ENCODE measurements around the gene PTPRD.

Gene PTPRD

GRCh38 chr9:8852301-8852864 is 1760.4 kb downstream of the PTPRD start:
- TF ChIP-seq CTCF (IDR thresholded peaks at IDR 0.05; ENCODE audit: control insufficient read depth, insufficient read depth, low read depth, low read length, missing control alignments), result no peak

DNA sequence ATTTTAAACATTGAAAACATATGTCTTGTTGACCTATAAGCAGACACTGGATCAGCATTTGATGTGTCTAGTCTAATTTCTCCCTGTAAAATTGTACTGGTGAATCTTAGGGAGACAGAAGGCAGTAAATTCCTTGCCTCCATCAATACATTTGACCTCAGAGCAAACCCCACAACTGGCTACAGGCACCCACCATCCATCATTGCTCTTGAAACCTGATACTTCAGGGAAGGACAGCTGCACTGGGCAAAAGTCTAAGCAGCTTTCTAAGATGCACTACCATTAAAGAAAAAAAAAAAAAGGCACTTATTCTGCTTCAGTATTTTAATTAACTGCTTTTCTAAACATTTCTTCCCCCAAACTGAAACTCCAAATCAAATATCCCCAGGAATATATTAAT is 1761.9 kb downstream of the PTPRD start:
- H3K4me3 ChIP-seq (ENCODE audit: control insufficient read depth, low read depth, low read length), result no peak overlapping the region
- no peak for DNase-seq (ENCODE audit: low read depth)
- TF ChIP-seq CTCF (IDR thresholded peaks at IDR 0.05; ENCODE audit: control insufficient read depth, insufficient read depth, low read depth, low read length, missing control alignments), result no peak

More at GRCh38 chr9:8852301-8852864, 1760.4 kb downstream of the PTPRD start:
- H3K4me3 ChIP-seq (ENCODE audit: control insufficient read depth, low read depth, low read length), result no peak overlapping the region
- DNase-seq (ENCODE audit: low read depth), result no peak

GRCh38 chr9:8845808-8846207 is 1767.0 kb downstream of the PTPRD start:
- TF ChIP-seq CTCF (IDR thresholded peaks at IDR 0.05; ENCODE audit: control insufficient read depth, insufficient read depth, low read depth, low read length, missing control alignments), result no peak
- no peak for DNase-seq (ENCODE audit: low read depth)
- H3K4me3 ChIP-seq (ENCODE audit: control insufficient read depth, low read depth, low read length), result no peak overlapping the region

DNA sequence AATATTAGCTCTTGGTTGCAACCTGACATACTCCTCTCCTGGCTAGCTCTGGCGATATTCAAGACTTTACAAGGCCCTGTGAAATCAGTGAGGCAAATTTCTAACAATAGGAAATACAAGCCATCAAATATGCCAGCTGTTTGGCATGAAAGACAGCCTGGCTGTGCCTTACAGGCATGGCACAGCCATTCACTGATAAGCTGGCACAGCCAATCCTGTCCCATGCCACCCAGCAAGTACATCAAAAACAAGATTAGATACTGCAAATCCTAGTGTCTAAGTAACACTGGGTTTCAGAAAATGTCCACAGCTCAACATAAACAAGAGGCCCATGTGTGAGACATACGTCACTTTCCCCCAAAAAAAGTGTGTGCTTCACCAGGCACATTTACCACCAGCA is 1767.4 kb downstream of the PTPRD start:
- no peak overlapping the region for H3K4me3 ChIP-seq (ENCODE audit: control insufficient read depth, low read depth, low read length)
- TF ChIP-seq CTCF (IDR thresholded peaks at IDR 0.05; ENCODE audit: control insufficient read depth, insufficient read depth, low read depth, low read length, missing control alignments), result no peak
- DNase-seq (ENCODE audit: low read depth), result no peak

GRCh38 chr9:8844549-8844948 is 1768.3 kb downstream of the PTPRD start:
- no peak for TF ChIP-seq CTCF (IDR thresholded peaks at IDR 0.05; ENCODE audit: control insufficient read depth, insufficient read depth, low read depth, low read length, missing control alignments)
- DNase-seq (ENCODE audit: low read depth), result no peak
- H3K4me3 ChIP-seq (ENCODE audit: control insufficient read depth, low read depth, low read length), result no peak overlapping the region

DNA sequence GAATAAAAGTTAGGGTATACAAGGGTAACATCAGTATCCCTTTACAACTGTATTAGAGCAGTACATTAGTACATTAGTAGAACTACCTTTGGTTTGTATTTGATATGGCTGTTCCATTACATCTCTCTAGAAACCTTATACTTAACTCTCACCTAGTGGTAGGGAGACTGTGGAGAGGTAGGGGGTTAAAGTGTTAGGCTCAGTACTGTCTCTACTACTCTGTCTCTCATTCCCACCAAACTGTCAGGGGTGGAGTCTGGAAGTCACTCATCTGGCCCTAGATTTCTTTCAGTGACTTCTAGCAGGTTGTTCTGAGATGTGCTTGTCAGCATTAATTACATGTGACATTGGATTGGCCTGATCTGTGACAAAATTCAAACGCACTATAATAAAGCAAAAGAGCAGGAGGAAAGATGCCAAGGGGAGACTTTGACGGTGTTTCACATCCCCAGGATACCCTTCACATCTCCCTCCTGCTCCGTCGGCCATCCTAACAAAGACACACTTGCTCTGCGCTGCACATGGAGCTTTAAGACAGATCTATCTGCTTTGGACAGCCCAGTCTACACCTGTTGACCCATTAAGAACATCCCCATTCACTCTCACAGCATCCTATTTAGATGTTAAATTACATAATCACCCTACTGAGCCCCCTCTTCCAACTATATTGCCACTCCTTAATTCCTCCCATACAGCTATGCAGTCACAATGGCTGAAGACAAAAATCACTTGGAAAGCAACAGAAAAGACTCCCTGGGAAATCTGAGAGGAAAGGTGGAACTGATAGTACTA is 1770.2 kb downstream of the PTPRD start:
- TF ChIP-seq CTCF (IDR thresholded peaks at IDR 0.05; ENCODE audit: control insufficient read depth, insufficient read depth, low read depth, low read length, missing control alignments), result no peak
- DNase-seq (ENCODE audit: low read depth), result no peak
- H3K4me3 ChIP-seq (ENCODE audit: control insufficient read depth, low read depth, low read length), result no peak overlapping the region
